Measurements from ENCODE around the gene NCKAP5.

DNA sequence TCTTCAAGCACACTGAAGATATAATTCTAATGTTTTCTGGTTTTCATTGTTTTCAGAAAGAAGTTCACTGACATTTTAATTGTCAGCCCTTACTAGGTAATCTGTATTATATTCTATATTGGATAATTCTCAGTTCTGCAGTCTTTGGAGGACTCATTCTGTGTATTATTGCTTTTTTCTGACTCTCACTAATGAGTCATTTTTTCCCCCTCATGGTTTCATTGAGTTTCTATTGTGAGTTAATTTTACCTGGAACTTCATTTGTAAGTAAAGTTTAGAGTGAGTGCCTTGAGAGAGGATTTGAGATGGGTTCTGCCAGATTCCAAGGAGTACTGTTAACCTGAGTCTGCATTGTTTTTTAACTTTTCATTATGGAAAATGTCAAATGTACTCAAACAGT, 807.9 kb downstream of the NCKAP5 start:
- TF ChIP-seq, protein P1, sequence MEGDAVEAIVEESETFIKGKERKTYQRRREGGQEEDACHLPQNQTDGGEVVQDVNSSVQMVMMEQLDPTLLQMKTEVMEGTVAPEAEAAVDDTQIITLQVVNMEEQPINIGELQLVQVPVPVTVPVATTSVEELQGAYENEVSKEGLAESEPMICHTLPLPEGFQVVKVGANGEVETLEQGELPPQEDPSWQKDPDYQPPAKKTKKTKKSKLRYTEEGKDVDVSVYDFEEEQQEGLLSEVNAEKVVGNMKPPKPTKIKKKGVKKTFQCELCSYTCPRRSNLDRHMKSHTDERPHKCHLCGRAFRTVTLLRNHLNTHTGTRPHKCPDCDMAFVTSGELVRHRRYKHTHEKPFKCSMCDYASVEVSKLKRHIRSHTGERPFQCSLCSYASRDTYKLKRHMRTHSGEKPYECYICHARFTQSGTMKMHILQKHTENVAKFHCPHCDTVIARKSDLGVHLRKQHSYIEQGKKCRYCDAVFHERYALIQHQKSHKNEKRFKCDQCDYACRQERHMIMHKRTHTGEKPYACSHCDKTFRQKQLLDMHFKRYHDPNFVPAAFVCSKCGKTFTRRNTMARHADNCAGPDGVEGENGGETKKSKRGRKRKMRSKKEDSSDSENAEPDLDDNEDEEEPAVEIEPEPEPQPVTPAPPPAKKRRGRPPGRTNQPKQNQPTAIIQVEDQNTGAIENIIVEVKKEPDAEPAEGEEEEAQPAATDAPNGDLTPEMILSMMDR (conservative IDR thresholded peaks at IDR 0.05; ENCODE audit: low read depth, low read length): no peak
- TF ChIP-seq EZH2phosphoT487 (IDR thresholded peaks at IDR 0.05; ENCODE audit: borderline replicate concordance, low read length): no peak

All from PC-3 (cell line).